RWPE2 (cell line): ENCODE results near the gene LAMB4.
A peak's percentile ranks its signal among the peaks of the same experiment; 100 is the strongest.

Experiments
- ATAC-seq: fragments of 200-7000 bp; cut with Tn5 transposase; 3 replicates; pipeline ENCODE4 v1.9.1; 2021; ENCODE audit warnings: low read depth
- DNase-seq: peaks from one replicate; pipeline ENCODE4 v3.0.0-alpha.2; 2020; ENCODE audit warnings: low spot score
- H3K27ac ChIP-seq: fragments of 450-650 bp; 2 replicates; pipeline ENCODE4 v1.5.1; 2017; ENCODE audit warnings: mild to moderate bottlenecking; ENCODE audit not compliant: poor library complexity, severe bottlenecking
- H3K27me3 ChIP-seq: fragments of 250-450 bp; sonication (Bioruptor Pico); 2 replicates; pipeline ENCODE4 v1.5.1; 2021; ENCODE audit warnings: mild to moderate bottlenecking, moderate library complexity; ENCODE audit not compliant: insufficient read depth, poor library complexity, severe bottlenecking
- H3K36me3 ChIP-seq: fragments of 250-450 bp; sonication (Bioruptor Pico); 2 replicates; pipeline ENCODE4 v1.5.1; 2020; ENCODE audit warnings: low read depth, mild to moderate bottlenecking, moderate library complexity
- H3K4me1 ChIP-seq: fragments of 250-450 bp; sonication (Bioruptor Pico); 2 replicates; pipeline ENCODE4 v1.5.1; 2021; ENCODE audit warnings: mild to moderate bottlenecking, moderate library complexity; ENCODE audit not compliant: insufficient read depth, poor library complexity, severe bottlenecking
- H3K4me3 ChIP-seq: fragments of 250-450 bp; sonication (Bioruptor Pico); 2 replicates; pipeline ENCODE4 v1.5.1; 2021; ENCODE audit warnings: mild to moderate bottlenecking, moderate library complexity; ENCODE audit not compliant: severe bottlenecking
- H3K9me3 ChIP-seq: fragments of 250-450 bp; sonication (Bioruptor Pico); 2 replicates; pipeline ENCODE4 v1.5.1; 2021; ENCODE audit warnings: mild to moderate bottlenecking, moderate library complexity; ENCODE audit not compliant: severe bottlenecking
- CTCF ChIP-seq: fragments of 450-650 bp; IDR thresholded peaks from one replicate; pipeline ENCODE4 v1.5.1; 2017; ENCODE audit warnings: mild to moderate bottlenecking, moderate library complexity; ENCODE audit not compliant: poor library complexity, severe bottlenecking

The LAMB4 gene

GRCh38 chr7:108132551-108133265, 2.5 kb upstream of the LAMB4 start:
- Histone ChIP-seq H3K27me3 (no peaks in the 10 kb centered on the region), H3K9me3 (no peaks in the 10 kb centered on the region), H3K4me3 (no peak overlapping the region), H3K4me1 (peaks cover 20% of the 10 kb centered on the region), H3K27ac (peak overlapping the region; percentile 4), H3K36me3 (no peaks in the 10 kb centered on the region)
- DNase-seq (no peak), ATAC-seq (peak; percentile 92)
- TF ChIP-seq CTCF, result no peak

GRCh38 chr7:108129018-108129965, 869 bp downstream of the LAMB4 start:
- no peak overlapping the region for H3K4me3 ChIP-seq
- no peak for ATAC-seq
- no peaks in the 10 kb centered on the region for H3K9me3 ChIP-seq
- H3K4me1 ChIP-seq, result peaks cover 20% of the 10 kb centered on the region
- no peak for DNase-seq
- no peaks in the 10 kb centered on the region for H3K27me3 ChIP-seq
- TF ChIP-seq CTCF, result no peak
- H3K36me3 ChIP-seq, result no peaks in the 10 kb centered on the region
- no peak overlapping the region for H3K27ac ChIP-seq

DNA sequence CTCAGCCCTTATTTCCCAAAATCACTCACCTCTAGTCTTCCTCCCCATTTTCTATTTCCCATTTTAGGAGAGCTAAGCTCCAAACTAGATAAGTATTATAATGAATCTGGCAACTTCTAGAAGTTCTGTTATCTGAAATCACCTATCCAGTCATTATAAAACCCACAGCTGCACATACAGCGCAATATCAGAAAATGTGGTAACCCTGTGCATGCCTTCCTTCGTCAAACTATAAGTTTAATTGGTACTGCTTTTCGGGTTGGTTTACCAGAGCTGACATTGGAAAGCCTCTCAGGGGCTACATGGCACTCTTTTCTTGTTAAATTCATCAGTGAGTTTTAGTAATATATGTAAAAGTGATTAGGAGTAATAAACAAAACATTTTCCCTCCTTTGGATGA, 1.6 kb downstream of the LAMB4 start:
- no peaks in the 10 kb centered on the region for H3K9me3 ChIP-seq
- no peaks in the 10 kb centered on the region for H3K27me3 ChIP-seq
- peaks cover 20% of the 10 kb centered on the region for H3K4me1 ChIP-seq
- DNase-seq (no peak), ATAC-seq (no peak)
- TF ChIP-seq CTCF, result no peak
- H3K36me3 ChIP-seq, result no peaks in the 10 kb centered on the region
- H3K4me3 ChIP-seq, result no peak overlapping the region
- H3K27ac ChIP-seq, result no peak overlapping the region

DNA sequence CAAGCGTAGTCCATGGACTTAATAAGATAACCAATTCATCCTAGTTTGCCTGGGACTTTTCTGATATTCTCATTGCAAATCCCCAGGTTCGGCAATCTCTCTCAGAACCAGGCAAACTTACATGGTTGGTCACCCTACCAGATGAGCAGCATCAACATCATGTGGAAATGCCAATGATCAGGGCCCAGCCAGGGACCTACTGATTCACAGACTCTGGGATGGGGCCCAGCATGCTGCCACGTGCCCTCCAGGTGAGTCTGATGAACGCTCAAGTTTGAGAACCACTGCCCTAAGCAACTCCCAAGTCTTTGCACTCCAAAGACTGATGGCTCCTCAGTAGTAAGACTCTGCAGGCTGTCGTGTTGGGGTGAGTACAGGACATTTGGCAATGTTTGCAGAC, 2.7 kb downstream of the LAMB4 start:
- TF ChIP-seq CTCF, result no peak
- DNase-seq, result no peak
- no peak for ATAC-seq
- no peaks in the 10 kb centered on the region for H3K27me3 ChIP-seq
- peaks cover 2% of the 10 kb centered on the region for H3K9me3 ChIP-seq
- no peaks in the 10 kb centered on the region; the same call in 1 of the 2 replicates for H3K36me3 ChIP-seq
- H3K27ac ChIP-seq, result no peak overlapping the region
- H3K4me3 ChIP-seq, result no peak overlapping the region
- H3K4me1 ChIP-seq, result peaks cover 13% of the 10 kb centered on the region
